RWPE2 (cell line): ENCODE results near the gene METAP1D.

Source experiments
- ATAC-seq: fragments of 200-7000 bp; cut with Tn5 transposase; 3 replicates; pipeline ENCODE4 v1.9.1; 2021; ENCODE audit warnings: low read depth
- DNase-seq: peaks from one replicate; pipeline ENCODE4 v3.0.0-alpha.2; 2020; ENCODE audit warnings: low spot score
- H3K27ac ChIP-seq: fragments of 450-650 bp; 2 replicates; pipeline ENCODE4 v1.5.1; 2017; ENCODE audit warnings: mild to moderate bottlenecking; ENCODE audit not compliant: poor library complexity, severe bottlenecking
- H3K27me3 ChIP-seq: fragments of 250-450 bp; sonication (Bioruptor Pico); 2 replicates; pipeline ENCODE4 v1.5.1; 2021; ENCODE audit warnings: mild to moderate bottlenecking, moderate library complexity; ENCODE audit not compliant: insufficient read depth, poor library complexity, severe bottlenecking
- H3K36me3 ChIP-seq: fragments of 250-450 bp; sonication (Bioruptor Pico); 2 replicates; pipeline ENCODE4 v1.5.1; 2020; ENCODE audit warnings: low read depth, mild to moderate bottlenecking, moderate library complexity
- H3K4me1 ChIP-seq: fragments of 250-450 bp; sonication (Bioruptor Pico); 2 replicates; pipeline ENCODE4 v1.5.1; 2021; ENCODE audit warnings: mild to moderate bottlenecking, moderate library complexity; ENCODE audit not compliant: insufficient read depth, poor library complexity, severe bottlenecking
- H3K4me3 ChIP-seq: fragments of 250-450 bp; sonication (Bioruptor Pico); 2 replicates; pipeline ENCODE4 v1.5.1; 2021; ENCODE audit warnings: mild to moderate bottlenecking, moderate library complexity; ENCODE audit not compliant: severe bottlenecking
- H3K9me3 ChIP-seq: fragments of 250-450 bp; sonication (Bioruptor Pico); 2 replicates; pipeline ENCODE4 v1.5.1; 2021; ENCODE audit warnings: mild to moderate bottlenecking, moderate library complexity; ENCODE audit not compliant: severe bottlenecking
- TF ChIP-seq, protein P1 (sequence below): fragments of 450-650 bp; IDR thresholded peaks from one replicate; pipeline ENCODE4 v1.5.1; 2017; ENCODE audit warnings: mild to moderate bottlenecking, moderate library complexity; ENCODE audit not compliant: poor library complexity, severe bottlenecking

Gene METAP1D

GRCh38 chr2:172091761-172092566, 92.2 kb downstream of the METAP1D start:
- DNase-seq (no peak), ATAC-seq (no peak)
- TF ChIP-seq, protein P1, sequence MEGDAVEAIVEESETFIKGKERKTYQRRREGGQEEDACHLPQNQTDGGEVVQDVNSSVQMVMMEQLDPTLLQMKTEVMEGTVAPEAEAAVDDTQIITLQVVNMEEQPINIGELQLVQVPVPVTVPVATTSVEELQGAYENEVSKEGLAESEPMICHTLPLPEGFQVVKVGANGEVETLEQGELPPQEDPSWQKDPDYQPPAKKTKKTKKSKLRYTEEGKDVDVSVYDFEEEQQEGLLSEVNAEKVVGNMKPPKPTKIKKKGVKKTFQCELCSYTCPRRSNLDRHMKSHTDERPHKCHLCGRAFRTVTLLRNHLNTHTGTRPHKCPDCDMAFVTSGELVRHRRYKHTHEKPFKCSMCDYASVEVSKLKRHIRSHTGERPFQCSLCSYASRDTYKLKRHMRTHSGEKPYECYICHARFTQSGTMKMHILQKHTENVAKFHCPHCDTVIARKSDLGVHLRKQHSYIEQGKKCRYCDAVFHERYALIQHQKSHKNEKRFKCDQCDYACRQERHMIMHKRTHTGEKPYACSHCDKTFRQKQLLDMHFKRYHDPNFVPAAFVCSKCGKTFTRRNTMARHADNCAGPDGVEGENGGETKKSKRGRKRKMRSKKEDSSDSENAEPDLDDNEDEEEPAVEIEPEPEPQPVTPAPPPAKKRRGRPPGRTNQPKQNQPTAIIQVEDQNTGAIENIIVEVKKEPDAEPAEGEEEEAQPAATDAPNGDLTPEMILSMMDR = no peak
- Histone ChIP-seq H3K4me1 (peaks cover 12% of the 10 kb centered on the region), H3K27me3 (peaks cover 4% of the 10 kb centered on the region), H3K9me3 (no peaks in the 10 kb centered on the region), H3K36me3 (no peaks in the 10 kb centered on the region), H3K4me3 (no peak overlapping the region), H3K27ac (no peak overlapping the region)

- Histone ChIP-seq H3K27me3 (no peaks in the 10 kb centered on the region), H3K4me1 (peaks cover 20% of the 10 kb centered on the region), H3K4me3 (no peak overlapping the region), H3K27ac (no peak overlapping the region), H3K36me3 (no peaks in the 10 kb centered on the region), H3K9me3 (no peaks in the 10 kb centered on the region)
- no peak for DNase-seq
- no peak for ATAC-seq
- TF ChIP-seq, protein P1 = no peak
Measured at GRCh38 chr2:172092716-172093415, 93.1 kb downstream of the METAP1D start.

DNA sequence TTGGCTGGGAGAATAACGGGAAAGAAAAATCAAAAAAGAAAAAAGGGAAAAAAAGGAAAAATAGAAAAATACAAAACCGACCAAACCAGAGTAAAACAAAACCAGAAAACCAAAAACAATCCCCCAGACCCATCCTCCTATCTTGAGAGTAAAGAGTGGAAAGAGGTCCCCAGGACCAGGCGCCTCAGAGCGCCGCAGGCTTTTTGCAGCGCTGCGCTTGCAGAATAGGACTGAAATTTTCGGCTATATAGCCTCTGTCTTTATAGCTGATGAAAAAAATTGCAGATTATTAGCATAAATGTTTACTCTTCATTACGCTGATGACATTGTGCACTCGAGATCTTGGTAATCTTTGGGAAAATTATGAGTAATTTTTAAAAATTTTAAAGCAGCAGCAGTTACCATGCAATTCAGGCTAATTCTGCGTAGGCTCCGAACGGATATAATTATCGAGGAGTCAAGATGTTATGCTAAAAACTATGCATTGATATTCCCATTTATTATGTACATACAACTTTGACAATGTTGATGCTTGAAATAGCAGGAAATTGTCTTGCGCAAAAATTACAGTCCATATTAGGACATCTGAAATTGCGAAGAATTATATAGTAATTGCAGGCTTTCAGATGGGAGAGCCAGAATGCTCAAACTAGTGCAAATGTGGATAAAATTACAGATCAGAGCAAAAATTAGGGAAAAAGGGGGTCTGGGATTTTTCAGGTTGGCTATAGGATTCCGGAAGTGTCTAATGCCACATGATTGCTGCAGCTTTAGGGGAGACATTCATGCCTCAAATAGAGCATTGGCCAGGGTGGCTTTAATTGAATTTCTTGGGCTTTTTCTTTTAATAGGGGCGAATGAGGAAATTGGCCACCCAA, 93.9 kb downstream of the METAP1D start:
- H3K27me3 ChIP-seq = no peaks in the 10 kb centered on the region

DNA sequence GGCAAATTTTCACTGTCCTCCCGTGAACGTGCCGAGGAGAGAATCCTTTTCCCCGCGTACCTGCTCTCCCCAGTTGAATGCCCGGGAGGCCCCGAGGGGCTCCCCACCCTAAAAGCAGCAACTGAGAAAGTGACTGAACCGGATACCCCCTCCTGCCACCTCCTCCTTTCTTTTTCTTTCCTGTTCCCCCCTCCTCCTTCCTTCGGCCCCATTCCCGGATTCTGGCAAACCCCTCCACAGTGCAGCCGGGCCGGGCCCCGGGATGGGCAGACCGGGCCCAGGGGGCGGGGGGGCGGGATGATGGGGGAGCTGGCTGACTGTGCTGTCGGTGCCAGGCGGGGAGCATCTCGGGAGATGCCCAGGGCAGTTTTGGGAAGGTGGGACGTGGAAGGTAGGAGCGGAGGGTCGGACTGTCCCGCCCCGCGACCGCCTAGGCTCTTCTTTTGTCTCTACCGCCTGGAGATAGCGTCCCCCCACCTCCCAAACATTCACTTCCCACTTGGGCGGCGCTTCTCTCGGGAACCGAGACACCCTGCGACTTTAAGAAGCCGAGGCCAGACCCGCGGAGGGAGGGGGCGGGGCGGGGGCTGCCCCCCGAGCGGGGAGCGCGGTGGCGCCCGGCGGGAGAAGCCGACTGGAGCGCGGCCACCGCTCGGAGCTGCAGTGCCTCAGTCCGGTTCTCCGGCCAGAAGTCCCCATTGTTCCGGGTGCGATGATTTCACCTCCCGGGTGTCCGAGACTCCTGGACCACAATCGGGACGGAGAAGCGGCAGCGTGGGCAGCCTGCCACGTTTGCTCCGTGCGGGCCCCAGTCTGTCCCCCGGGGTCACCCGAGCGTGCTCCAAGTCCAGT, 94.8 kb downstream of the METAP1D start:
- H3K27ac ChIP-seq = peak overlapping the region; percentile 94
- H3K4me3 ChIP-seq = peak overlapping the region; percentile 42
- TF ChIP-seq, protein P1 = no peak
- H3K36me3 ChIP-seq = no peaks in the 10 kb centered on the region
- no peak for ATAC-seq
- DNase-seq = peak; percentile 61
- H3K4me1 ChIP-seq = peaks cover 33% of the 10 kb centered on the region
- H3K27me3 ChIP-seq = no peaks in the 10 kb centered on the region
- H3K9me3 ChIP-seq = no peaks in the 10 kb centered on the region

More for the DNA sequence above, 93.9 kb downstream of the METAP1D start:
- Histone ChIP-seq H3K4me3 (no peak overlapping the region), H3K4me1 (peaks cover 28% of the 10 kb centered on the region), H3K9me3 (no peaks in the 10 kb centered on the region), H3K27ac (no peak overlapping the region), H3K36me3 (no peaks in the 10 kb centered on the region)
- ATAC-seq = no peak
- TF ChIP-seq, protein P1 = no peak
- no peak for DNase-seq
